NCI-H1092 (cell line): ENCODE results near the gene GASK1B.

Source experiments
- DNase-seq: peaks from one replicate; lab custom pipeline; 2025; lab: John Stamatoyannopoulos, UW

GASK1B gene

GRCh38 chr4:158139086-158139485, 33.7 kb downstream of the GASK1B start:
- no peak for DNase-seq

GRCh38 chr4:158134222-158134621, 38.6 kb downstream of the GASK1B start:
- DNase-seq, result no peak

- DNase-seq, result no peak
Observed at GRCh38 chr4:158133551-158133950, 39.3 kb downstream of the GASK1B start.

- no peak for DNase-seq
Observed at GRCh38 chr4:158131027-158131426, 41.8 kb downstream of the GASK1B start.

- DNase-seq, result no peak
Observed at GRCh38 chr4:158130204-158130603, 42.6 kb downstream of the GASK1B start.

- DNase-seq, result no peak
Observed at GRCh38 chr4:158129694-158130093, 43.1 kb downstream of the GASK1B start.

- no peak for DNase-seq
Observed at GRCh38 chr4:158128540-158128939, 44.3 kb downstream of the GASK1B start.

- DNase-seq, result no peak
Observed at GRCh38 chr4:158125310-158125709, 47.5 kb downstream of the GASK1B start.
